Body of pancreas (tissue), 4 donors: ENCODE data around the gene DPH6. TPM values are rescaled to one million over a fixed set of nuclear protein-coding genes. Genes with fewer than 3 reads are reported as not detected.
"Not testable (repeated sequence)": the region's sequence is repeated elsewhere in the genome, so short reads cannot be mapped to it uniquely, and the experiment has no call there.

Experiments
- ATAC-seq: fragments of 150-250 bp; one replicate; pipeline ENCODE4 v1.9.1; 2016
- DNase-seq, 4 donors: peaks; one replicate each; pipeline ENCODE4 v3.0.0-alpha.2; 2019
- H3K27ac ChIP-seq, 4 donors: fragments of 200-600 bp; sonication (generic); 1 replicate in 3 of 4; 2 replicates in 1 of 4; pipeline versions ENCODE4 v1.5.1 to v1.6.1; 2016 to 2019; ENCODE audit warnings: mild to moderate bottlenecking in 1 of 4, mixed read lengths in 1 of 4, moderate library complexity in 1 of 4
- H3K27me3 ChIP-seq, 2 donors: fragments of 200-600 bp; sonication (generic); one replicate each; pipeline ENCODE4 v1.6.0; 2016; ENCODE audit warnings: mild to moderate bottlenecking in 1 of 2
- H3K36me3 ChIP-seq, 2 donors: fragments of 200-600 bp; sonication (generic); replicated peaks in 1 of 2; 2 replicates each; pipeline ENCODE4 v1.5.1; 2016; ENCODE audit warnings: low read depth in 2 of 2; ENCODE audit not compliant: insufficient read depth in 1 of 2
- H3K4me1 ChIP-seq: fragments of 200-600 bp; sonication (generic); one replicate; pipeline ENCODE4 v1.6.0; 2016
- H3K4me3 ChIP-seq, 2 donors: fragments of 200-600 bp; sonication (generic); 1 replicate in 1 of 2; 2 replicates in 1 of 2; pipeline ENCODE4 v1.5.1; 2016 to 2019
- H3K9me3 ChIP-seq, 3 donors: fragments of 200-600 bp; sonication (generic); 1 replicate in 2 of 3; 2 replicates in 1 of 3; pipeline ENCODE4 v1.5.1; 2016
- CTCF ChIP-seq, 7 experiments: fragments of 450-650 bp in 4 of 7; fragments of 200-600 bp in 3 of 7; sonication (generic) in 3 of 7; IDR thresholded peaks; one replicate each; pipeline ENCODE4 v1.5.1; 2016 to 2019; ENCODE audit warnings: antibody characterized with exemption in 7 of 7
- POLR2A ChIP-seq, 3 donors: fragments of 450-650 bp; IDR thresholded peaks; one replicate each; pipeline ENCODE4 v1.6.1; 2016; ENCODE audit warnings: antibody characterized with exemption in 3 of 3, mild to moderate bottlenecking in 2 of 3
- WGBS, 2 donors: methylation state at CpG; one replicate each; pipeline ENCODE4 v1.1.5; 2017; 5-methylcytosine and 5-hydroxymethylcytosine counted together
- intact Hi-C: fragments of 100-400 bp; cut with DNase I; formaldehyde crosslinking; loops from one replicate; pipeline ENCODE4 v1.15.1; 2023
- total RNA-seq, 2 donors: library from RNA; depleted of rRNA; stranded (reverse); fragments of >200 nt; gene quantifications; one replicate each; pipeline ENCODE4 v1.1.0, GENCODE V29; 2016

DPH6 gene
- total RNA-seq, 2 donors from 2014 or later: 10.9 to 18.9 TPM

GRCh38 chr15:35381328-35381727 is 164.6 kb downstream of the DPH6 start:
- intact Hi-C loops: no loop called here

GRCh38 chr15:35379972-35380371 is 166.0 kb downstream of the DPH6 start:
- WGBS, 2 donors: 43 to 50% methylated on average over 1 of the region's 1 CpG
- Histone ChIP-seq H3K36me3 (no peaks in the 10 kb centered on the region), H3K27me3 (no peaks in the 10 kb centered on the region), H3K27ac (no peak overlapping the region), H3K4me3 (no peak overlapping the region), H3K9me3 (no peaks in the 10 kb centered on the region), H3K4me1 (no peaks in the 10 kb centered on the region)
- DNase-seq (no peak), ATAC-seq (no peak)
- intact Hi-C loops: no loop called here
- TF ChIP-seq CTCF (IDR thresholded peaks at IDR 0.05) (no peak), POLR2A (IDR thresholded peaks at IDR 0.05) (no peak)

More at GRCh38 chr15:35381328-35381727, 164.6 kb downstream of the DPH6 start:
- H3K36me3 ChIP-seq: no peaks in the 10 kb centered on the region
- no peak for ATAC-seq
- no peak for DNase-seq
- H3K27me3 ChIP-seq: no peaks in the 10 kb centered on the region
- TF ChIP-seq POLR2A (IDR thresholded peaks at IDR 0.05): no peak
- no peak for TF ChIP-seq CTCF (IDR thresholded peaks at IDR 0.05)
- no peaks in the 10 kb centered on the region for H3K4me1 ChIP-seq
- 26 to 41% methylated on average over 3 of the region's 3 CpGs for WGBS, 2 donors
- no peak overlapping the region for H3K27ac ChIP-seq
- no peaks in the 10 kb centered on the region for H3K9me3 ChIP-seq
- no peak overlapping the region for H3K4me3 ChIP-seq

GRCh38 chr15:35378454-35378853 is 167.5 kb downstream of the DPH6 start:
- H3K36me3 ChIP-seq, H3K4me1 ChIP-seq, DNase-seq, H3K9me3 ChIP-seq, H3K4me3 ChIP-seq, H3K27me3 ChIP-seq, intact Hi-C loops, ATAC-seq, H3K27ac ChIP-seq: not testable (repeated sequence)
- WGBS, 2 donors: 92 to 100% methylated on average over 1 of the region's 1 CpG

- Histone ChIP-seq H3K4me3 (no peak overlapping the region), H3K9me3 (no peaks in the 10 kb centered on the region)
- intact Hi-C loops: no loop called here
These were observed 169.3 kb downstream of the DPH6 start for GRCh38 chr15:35376707-35377106.

GRCh38 chr15:35374661-35375060 is 171.3 kb downstream of the DPH6 start:
- no peaks in the 10 kb centered on the region for H3K36me3 ChIP-seq
- H3K27me3 ChIP-seq: no peaks in the 10 kb centered on the region
- H3K4me3 ChIP-seq: no peak overlapping the region
- H3K27ac ChIP-seq: no peak overlapping the region
- TF ChIP-seq POLR2A (IDR thresholded peaks at IDR 0.05) (no peak), CTCF (IDR thresholded peaks at IDR 0.05) (no peak)
- no peaks in the 10 kb centered on the region for H3K9me3 ChIP-seq
- DNase-seq (no peak), ATAC-seq (no peak)
- H3K4me1 ChIP-seq: no peaks in the 10 kb centered on the region
- intact Hi-C loops: no loop called here

More at GRCh38 chr15:35376707-35377106, 169.3 kb downstream of the DPH6 start:
- no peaks in the 10 kb centered on the region for H3K36me3 ChIP-seq
- no peaks in the 10 kb centered on the region for H3K4me1 ChIP-seq
- no peaks in the 10 kb centered on the region for H3K27me3 ChIP-seq
- ATAC-seq: no peak
- TF ChIP-seq POLR2A (IDR thresholded peaks at IDR 0.05) (no peak), CTCF (IDR thresholded peaks at IDR 0.05) (no peak)
- DNase-seq: no peak
- H3K27ac ChIP-seq: no peak overlapping the region
